PFSK-1 (cell line): ENCODE results near the gene PROM1.

Experiments
- FOXP2 ChIP-seq: optimal IDR thresholded peaks from 2 replicates; pipeline ENCODE3; 2011; ENCODE audit warnings: borderline replicate concordance, control low read depth, inconsistent platforms; ENCODE audit not compliant: insufficient read depth; ENCODE audit errors: extremely low read length, extremely low read depth
- POLR2AphosphoS5 ChIP-seq: IDR thresholded peaks from 2 replicates; pipeline ENCODE4 v1.6.1; 2012; ENCODE audit warnings: low read depth, mild to moderate bottlenecking, control low read depth, low read length, moderate library complexity
- SIN3A ChIP-seq: IDR thresholded peaks from 2 replicates; pipeline ENCODE4 v1.6.1; 2012; ENCODE audit warnings: mild to moderate bottlenecking, low read length, moderate library complexity, borderline replicate concordance; ENCODE audit not compliant: insufficient read depth
- TAF1 ChIP-seq: IDR thresholded peaks from 2 replicates; pipeline ENCODE4 v1.6.1; 2012; ENCODE audit warnings: low read length, control low read depth, borderline replicate concordance; ENCODE audit not compliant: insufficient read depth
- TF ChIP-seq, protein P1 (sequence below), 2 experiments: IDR thresholded peaks; 2 replicates each; pipeline versions ENCODE4 v1.6.1 to v1.8.0; 2011 to 2012; ENCODE audit warnings: low read depth in 2 of 2, low read length in 2 of 2, control low read depth in 1 of 2, inconsistent platforms in 1 of 2, mild to moderate bottlenecking in 1 of 2, moderate library complexity in 1 of 2; ENCODE audit not compliant: insufficient read depth in 1 of 2

Gene PROM1

GRCh38 chr4:15938640-15939039 is 145.2 kb downstream of the PROM1 start, which contains the start of gene FGFBP1:
FGFBP1 (minus strand) TSS chr4:15938740; CDS start chr4:15936632, 2,108 bp downstream.
- no peak for TF ChIP-seq POLR2AphosphoS5
- no peak for TF ChIP-seq TAF1
- no peak for TF ChIP-seq FOXP2
- TF ChIP-seq, protein P1, sequence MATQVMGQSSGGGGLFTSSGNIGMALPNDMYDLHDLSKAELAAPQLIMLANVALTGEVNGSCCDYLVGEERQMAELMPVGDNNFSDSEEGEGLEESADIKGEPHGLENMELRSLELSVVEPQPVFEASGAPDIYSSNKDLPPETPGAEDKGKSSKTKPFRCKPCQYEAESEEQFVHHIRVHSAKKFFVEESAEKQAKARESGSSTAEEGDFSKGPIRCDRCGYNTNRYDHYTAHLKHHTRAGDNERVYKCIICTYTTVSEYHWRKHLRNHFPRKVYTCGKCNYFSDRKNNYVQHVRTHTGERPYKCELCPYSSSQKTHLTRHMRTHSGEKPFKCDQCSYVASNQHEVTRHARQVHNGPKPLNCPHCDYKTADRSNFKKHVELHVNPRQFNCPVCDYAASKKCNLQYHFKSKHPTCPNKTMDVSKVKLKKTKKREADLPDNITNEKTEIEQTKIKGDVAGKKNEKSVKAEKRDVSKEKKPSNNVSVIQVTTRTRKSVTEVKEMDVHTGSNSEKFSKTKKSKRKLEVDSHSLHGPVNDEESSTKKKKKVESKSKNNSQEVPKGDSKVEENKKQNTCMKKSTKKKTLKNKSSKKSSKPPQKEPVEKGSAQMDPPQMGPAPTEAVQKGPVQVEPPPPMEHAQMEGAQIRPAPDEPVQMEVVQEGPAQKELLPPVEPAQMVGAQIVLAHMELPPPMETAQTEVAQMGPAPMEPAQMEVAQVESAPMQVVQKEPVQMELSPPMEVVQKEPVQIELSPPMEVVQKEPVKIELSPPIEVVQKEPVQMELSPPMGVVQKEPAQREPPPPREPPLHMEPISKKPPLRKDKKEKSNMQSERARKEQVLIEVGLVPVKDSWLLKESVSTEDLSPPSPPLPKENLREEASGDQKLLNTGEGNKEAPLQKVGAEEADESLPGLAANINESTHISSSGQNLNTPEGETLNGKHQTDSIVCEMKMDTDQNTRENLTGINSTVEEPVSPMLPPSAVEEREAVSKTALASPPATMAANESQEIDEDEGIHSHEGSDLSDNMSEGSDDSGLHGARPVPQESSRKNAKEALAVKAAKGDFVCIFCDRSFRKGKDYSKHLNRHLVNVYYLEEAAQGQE (IDR thresholded peaks at IDR 0.05; ENCODE audit: insufficient read depth in 1 of 2, low read depth in 2 of 2, low read length in 2 of 2): no peak
- TF ChIP-seq SIN3A: no peak

- TF ChIP-seq TAF1: no peak
- no peak for TF ChIP-seq FOXP2
- TF ChIP-seq, protein P1 (IDR thresholded peaks at IDR 0.05; ENCODE audit: insufficient read depth in 1 of 2, low read depth in 2 of 2, low read length in 2 of 2): no peak
- TF ChIP-seq SIN3A: no peak
- TF ChIP-seq POLR2AphosphoS5: no peak
These were observed 145.6 kb downstream of the PROM1 start for GRCh38 chr4:15938182-15938581.

DNA sequence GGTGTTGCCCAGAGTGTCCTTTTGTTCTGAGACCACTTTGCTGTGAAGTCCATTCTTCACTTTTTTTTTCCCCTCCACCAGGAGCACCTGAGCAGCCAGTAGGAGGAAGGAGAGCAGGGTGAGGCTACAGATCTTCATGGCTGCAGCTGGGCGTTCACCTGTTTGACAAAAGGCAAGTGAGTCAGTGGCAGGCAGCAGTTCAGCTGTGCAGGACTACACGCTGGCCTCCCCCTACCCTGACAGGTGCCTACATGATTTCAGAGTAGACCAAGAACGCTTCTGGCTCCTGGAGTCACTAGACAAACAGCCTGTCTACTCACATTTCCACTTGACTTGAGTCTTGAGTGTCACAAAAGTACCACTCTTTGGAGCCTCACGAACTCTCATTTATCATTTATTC is 147.3 kb downstream of the PROM1 start:
- no peak for TF ChIP-seq SIN3A
- TF ChIP-seq POLR2AphosphoS5: no peak
- TF ChIP-seq, protein P1 (IDR thresholded peaks at IDR 0.05; ENCODE audit: insufficient read depth in 1 of 2, low read depth in 2 of 2, low read length in 2 of 2): no peak
- no peak for TF ChIP-seq FOXP2
- no peak for TF ChIP-seq TAF1

DNA sequence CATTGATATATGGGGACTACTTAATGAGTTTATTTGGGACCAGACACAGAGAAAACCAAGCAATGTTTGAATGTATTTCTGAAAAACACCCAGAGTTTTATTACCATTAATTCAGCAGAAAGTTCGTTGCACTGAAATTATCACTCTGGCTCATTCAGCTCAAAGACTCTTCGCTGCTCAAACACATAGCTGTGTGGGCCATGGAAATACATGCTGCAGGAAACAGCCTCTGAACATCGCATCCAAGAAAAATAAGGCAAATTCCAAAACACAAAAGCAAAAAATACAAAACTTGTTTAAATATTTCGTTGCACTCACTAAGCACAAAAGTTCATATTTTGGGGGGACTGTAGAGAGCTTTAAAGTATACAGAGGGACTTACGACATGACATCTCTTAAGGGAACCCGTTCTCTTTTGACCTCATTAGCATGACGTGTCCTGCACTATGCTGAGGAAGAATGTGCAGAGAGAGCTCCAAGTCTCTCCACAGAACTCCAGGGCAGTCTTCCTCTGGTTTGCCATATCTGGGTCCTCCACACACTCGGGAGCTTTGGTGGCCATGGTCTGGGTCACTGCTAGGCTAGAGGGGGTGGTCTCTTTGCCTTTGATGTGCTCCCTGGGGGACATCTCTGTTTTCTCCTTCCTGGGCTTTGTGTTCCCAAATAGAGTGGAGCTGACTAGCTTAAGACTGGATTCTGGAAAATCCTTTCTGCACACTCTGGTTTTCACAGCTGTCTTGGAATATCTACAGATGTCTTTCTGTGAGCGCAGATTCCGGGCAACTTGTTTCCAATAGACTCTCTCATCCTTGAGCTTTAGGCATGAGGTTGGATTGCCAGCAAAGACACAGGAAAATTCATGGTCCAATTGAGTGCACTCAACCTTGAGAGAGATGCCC is 148.1 kb downstream of the PROM1 start:
- TF ChIP-seq POLR2AphosphoS5 (no peak), SIN3A (no peak), TAF1 (no peak), FOXP2 (no peak)
- TF ChIP-seq, protein P1 (IDR thresholded peaks at IDR 0.05; ENCODE audit: insufficient read depth in 1 of 2, low read depth in 2 of 2, low read length in 2 of 2): no peak
